ENCODE results near the gene TERT.
"Not testable (repeated sequence)": the region's sequence is repeated elsewhere in the genome, so short reads cannot be mapped to it uniquely, and the experiment has no call there.

Gene TERT

DNA sequence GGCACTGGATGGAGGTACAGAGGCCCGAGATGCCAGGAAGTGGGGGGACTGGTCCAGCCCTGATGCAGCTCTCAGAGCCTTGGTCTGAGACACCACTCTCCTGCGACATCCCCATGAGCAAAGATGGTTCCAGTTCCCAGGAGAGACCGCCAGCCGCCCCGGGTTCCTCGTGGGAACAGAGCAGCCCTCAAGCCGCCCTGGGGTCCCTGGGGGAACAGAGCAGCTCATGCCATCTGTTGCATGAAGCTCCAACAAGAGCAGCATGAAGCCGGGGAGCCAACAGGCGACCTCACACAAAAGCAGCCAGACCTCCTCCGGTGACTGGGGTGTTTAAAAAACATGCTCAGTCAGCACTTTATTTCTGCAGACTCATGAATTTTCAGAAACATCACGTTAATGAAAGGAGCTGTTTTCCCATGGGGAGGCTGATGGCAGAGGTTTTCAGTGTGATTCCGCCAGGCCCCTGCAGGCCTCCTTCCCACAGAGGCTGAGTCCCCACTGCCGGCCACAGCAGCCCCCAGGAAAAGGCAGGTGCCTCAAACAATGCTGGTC lies 63.4 kb downstream of the TERT start:
- DNase-seq, result no peak

DNA sequence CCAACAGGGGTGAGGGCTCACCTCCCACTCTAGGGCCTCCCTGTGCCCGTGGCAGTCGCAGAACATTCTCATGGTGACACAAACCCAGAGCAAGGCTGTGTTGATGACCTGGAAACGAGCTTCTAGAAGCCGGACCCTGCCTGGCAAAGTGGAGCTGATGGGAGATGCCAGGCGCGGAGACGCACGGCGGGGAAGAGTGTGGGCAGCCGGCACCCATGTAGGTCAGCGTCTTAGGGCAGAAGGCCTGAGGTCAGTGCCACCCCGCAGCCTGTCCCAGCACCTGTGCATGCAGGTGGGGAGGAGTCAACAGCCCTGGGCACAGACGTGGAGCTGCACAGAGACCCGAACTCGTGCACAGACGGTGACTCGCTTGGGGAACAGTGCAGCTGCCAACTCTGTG lies 64.3 kb downstream of the TERT start:
- DNase-seq, result no peak

DNA sequence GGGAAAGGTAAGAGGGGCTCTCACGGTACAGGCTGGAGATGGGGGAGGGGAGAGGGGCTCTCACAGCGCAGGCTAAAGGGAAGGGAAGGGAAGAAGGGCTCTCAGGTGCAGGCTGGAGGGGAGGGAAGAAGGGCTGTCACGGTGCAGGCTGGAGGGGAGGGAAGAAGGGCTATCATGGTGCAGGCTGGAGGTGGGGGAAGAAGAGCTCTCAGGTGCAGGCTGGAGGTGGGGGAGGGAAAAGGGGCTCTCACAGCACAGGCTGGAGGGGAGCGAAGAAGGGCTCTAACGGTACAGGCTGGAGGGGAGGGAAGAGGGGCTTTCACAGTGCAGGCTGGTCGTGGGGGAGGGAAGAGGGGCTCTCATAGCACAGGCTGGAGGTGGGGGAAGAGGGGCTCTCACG lies 65.0 kb downstream of the TERT start:
- no peak for DNase-seq

DNA sequence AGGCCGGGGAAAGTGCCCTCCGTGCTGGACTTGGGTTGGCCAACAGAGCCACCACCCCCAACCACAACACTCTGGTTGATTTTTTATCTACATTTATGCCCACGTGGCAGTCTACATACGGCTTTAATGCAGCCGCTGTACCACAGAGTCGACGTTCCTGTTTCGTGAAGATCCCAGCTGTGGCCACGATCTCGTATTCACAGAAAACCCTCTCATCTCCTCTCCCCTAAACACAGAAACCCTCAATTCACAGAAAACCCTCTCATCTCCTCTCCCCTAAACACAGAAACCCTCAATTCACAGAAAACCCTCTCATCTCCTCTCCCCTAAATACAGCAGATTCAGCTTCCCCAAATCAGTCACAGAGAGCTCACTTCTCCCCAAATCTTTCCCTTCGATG lies 65.8 kb downstream of the TERT start:
- not testable (repeated sequence) for DNase-seq

DNA sequence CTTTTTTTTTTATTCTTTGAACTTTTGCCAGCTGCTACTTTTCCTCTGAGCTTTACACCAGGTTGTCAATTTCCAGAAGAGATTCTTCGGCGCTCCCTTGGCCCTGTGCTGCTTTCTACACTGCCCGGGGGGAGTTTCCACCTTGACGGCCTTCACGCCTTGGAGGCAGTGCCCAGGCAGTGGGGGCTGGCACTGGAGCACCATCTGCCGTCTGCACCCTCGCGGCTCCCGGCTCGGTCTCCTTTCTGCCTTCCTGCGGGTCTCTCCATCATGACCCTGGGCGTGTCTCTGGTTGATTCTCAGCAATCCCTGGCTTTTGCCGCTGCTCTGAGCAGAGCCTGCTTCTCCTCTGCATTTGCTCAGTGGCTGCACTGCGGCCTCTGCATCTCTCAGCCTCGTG lies 66.7 kb downstream of the TERT start:
- DNase-seq, result peak; percentile 32

DNA sequence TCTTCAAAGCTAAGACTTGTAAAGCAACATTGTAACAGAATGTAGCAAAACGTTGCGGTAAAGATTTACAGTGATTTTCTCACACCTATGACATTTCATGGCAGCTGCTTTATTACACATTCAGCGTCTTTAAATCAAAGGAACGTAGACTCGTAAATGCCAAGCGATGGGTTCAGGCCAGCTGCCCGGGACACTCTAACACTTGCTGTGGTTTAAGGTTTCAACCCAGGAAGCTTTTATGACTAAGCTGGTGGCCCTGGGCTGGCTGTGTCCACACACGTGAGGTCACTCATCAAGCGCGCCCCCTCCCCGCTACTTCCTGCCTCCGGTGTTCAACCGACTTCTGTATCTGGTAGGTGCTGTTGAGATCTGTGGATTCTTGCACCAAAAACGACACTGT lies 67.2 kb downstream of the TERT start:
- peak; percentile 95 for DNase-seq

DNA sequence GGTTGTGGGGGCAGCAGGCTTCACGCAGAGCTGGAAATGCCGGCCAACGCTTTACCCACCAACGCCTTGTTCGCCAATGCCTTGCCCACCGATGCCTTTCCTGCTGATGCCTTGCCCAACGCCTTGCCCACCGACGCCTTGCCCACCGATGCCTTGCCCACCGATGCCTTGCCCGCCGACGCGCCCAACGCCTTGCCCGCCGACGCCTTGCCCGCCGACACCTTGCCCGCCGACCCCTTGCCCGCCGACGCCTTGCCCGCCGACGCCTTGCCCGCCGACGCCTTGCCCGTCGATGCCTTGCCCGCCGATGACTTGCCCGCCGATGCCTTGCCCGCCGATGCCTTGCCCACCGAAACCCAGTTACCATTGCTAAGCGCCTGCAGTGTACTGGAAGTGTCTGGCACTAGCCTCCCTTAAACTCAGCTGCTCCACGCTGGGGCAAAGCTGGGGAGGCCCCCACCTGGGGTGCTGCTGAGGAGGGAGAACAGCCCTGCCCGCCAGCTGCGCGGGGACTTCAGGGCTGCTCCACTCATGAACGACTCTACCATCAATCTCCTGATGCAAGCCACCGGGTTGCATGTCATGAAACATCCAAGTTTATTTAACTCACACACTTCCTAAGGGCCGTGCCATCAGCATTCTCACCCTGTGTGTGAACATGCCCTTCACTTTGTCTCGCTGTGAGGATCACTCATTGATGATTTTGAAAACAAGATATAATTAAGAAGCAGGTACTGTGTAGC lies 67.9 kb downstream of the TERT start:
- no peak for DNase-seq

DNA sequence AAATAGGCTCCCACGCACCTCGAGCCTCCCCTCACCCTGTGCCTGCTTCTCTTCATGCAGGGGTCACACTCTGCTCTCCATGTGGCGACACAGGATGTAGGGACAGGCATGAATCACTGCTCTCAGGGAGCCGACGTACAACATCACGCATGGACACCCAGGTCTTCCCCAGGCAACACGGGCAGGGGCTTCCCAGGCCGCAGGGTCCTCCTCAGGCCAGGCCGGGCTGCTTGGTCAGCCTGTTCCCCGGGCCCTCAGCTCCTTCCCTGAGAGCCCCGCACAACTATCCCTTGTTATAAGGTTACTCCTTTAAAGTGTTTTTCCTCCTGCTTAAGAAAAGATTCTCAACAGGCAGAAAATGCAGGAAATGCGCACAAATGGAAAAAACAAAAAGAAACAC lies 68.6 kb downstream of the TERT start:
- DNase-seq, result no peak

DNA sequence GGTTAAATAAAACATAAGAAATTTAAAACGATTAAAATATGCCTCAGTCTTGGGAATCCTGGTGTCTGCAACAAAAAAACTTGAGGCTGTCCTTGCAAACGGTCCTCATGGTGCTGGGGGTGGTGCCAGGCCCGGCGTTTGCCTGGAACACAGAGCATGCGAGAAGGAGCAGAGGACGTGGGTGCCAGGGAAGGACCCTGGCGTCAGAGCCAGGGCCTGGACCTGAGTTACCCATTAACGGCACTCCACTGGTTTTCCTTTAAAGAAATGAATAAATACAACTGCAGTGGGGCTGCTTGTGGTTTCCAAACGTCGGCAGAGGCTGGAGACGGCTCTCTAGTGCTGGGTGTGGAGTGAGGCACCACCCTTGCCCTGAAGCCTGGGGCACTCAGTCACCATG lies 69.8 kb downstream of the TERT start, which contains the start of gene SLC6A18:
Gene SLC6A18, plus strand, starts transcription at position 301 of the 400 bp plus-strand sequence. Its CDS starts 97 bp downstream, at position 398.
- no peak for DNase-seq

DNA sequence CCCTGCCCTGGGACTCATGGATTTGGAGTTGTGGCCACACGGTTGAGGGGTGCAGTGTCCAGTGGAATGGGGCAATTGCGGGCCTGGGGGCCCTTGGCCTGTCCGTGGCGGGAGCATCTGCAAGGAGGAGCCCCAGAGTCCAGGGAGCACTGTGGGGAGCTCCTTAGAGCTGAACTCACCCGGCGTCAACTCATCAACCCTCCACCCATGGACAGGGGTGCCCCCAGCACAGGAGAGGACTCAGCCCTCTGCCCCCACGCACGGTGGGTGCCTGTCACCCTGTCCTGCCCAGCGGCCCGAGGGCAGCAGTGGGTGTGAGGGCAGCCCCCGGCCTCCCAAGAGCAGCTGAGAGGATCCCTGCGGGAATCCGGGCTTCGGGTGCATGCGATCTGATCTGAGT lies 70.2 kb downstream of the TERT start:
- DNase-seq, result no peak

DNA sequence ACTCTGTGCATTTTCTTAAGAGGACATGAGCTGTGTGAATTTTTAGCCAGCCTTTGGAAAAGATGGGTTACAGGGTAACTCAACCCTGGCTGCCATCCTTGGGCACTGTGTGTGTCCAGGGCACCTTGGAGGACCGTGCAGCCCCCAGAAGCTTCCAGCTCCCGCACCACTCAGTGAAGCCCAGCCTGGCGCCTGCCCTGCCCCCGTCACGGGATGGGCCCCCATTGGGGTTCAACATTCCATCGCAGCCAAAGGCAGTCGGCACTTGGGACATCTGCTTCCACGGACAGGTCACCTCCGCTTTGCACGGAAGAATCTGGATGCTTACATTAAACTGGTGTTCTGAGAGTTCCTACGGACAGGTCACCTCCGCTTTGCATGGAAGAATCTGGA lies 71.6 kb downstream of the TERT start:
- DNase-seq, result no peak

DNA sequence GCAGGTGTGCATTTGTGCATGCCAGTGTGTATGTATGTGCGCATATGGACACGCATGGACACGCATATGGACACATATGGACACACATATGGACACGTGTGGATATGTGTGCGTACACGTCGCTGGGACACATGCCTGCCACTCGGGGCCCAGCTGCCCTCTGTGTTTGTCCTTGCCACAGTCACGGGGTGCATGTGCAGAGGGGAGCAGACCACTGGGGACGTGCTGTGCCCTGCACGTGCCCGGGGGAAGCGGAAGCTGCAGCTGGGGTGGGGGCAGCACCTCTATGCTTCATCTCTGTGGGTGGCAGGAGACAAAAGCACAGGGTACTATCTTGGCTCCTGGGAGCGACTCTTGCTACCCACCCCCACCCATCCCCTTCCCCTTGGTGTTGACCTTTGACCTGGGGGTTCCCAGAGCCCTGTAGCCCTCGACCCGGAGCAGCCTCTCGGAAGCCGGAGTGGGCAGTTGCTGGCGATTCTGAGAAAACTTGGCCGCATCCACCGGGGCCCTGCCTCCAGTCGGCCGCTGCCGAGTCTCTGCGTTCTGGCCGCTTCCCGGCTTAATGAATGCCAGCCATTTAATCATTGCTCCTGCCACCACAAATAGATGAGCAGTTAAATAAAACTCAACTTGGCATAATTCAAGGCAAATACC lies 72.1 kb downstream of the TERT start:
- no peak for DNase-seq

DNA sequence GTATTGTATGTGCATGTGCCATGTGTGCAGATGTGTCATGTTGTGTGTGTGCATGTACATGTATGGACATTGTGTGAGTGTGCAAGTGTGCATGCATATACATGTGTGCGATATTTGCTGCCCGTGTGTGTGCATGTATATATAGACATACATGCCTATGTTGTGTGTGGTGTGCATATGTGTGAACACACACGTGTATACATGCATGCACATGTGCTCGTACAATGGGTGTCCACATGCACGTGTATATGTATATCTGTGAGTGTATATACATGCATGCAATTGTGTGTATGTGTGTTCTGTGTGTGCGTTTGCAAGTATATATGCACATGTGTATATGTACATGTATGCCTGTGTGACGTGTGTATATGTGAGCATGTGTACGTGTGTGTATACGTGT lies 72.7 kb downstream of the TERT start:
- no peak for DNase-seq

DNA sequence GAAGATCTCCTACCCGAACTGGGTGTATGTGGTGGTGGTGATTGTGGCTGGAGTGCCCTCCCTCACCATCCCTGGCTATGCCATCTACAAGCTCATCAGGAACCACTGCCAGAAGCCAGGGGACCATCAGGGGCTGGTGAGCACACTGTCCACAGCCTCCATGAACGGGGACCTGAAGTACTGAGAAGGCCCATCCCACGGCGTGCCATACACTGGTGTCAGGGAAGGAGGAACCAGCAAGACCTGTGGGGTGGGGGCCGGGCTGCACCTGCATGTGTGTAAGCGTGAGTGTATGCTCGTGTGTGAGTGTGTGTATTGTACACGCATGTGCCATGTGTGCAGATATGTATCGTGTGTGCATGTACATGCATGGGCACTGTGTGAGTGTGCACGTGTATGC lies 73.1 kb downstream of the TERT start:
- no peak for DNase-seq

DNA sequence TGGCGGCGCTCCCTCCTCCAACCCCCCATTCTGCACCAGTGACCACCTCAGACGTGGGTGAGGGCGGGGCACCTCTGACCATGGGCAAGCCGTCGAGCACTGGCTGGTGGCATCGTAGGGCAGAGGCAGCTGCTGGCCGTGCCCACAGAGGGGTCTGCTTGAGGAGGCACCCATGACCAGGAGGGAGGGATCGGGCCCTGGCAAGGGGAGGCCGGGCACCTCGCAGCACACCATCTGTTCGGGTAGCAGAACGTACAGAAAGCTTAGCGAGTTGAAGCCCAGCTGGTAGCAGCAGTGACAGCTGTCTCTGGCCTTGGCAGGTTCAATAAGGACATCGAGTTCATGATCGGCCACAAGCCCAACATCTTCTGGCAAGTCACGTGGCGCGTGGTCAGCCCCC lies 74.0 kb downstream of the TERT start:
- no peak for DNase-seq

DNA sequence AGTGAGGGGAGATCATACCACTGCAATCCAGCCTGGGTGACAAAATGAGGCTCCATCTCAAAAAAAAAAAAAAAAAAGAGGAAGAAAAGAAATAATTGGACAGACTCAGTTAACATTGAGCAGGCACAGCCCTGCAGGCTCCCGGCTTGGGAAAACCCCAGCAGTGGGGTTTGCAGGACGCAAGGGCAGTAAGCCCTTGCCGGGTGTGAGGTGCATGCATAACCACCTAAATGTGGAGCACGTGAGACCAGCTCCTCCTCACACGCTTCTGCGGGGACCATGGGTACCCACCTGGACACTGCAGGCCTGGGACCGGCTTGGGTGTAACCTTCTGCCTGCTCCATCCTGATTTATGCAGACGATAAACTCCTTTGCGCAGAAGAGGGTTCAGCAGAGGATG lies 74.5 kb downstream of the TERT start:
- no peak for DNase-seq

DNA sequence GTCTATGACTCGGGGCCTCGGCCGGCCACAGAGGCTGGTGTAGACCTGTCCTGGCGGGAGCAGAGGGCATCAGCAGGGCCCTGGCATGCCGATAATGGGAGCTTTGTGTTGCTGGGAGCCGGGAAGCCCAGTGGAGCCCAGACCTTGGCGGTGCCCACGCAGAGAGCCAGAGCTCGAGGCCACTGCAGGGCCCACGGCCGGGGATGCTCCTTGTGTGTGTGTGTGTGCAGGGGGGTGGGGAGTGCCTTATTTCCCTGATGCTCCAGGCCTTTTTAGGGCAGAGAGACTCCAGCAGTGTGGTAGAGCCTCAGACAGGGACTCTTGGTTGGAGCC lies 75.1 kb downstream of the TERT start:
- DNase-seq, result no peak

DNA sequence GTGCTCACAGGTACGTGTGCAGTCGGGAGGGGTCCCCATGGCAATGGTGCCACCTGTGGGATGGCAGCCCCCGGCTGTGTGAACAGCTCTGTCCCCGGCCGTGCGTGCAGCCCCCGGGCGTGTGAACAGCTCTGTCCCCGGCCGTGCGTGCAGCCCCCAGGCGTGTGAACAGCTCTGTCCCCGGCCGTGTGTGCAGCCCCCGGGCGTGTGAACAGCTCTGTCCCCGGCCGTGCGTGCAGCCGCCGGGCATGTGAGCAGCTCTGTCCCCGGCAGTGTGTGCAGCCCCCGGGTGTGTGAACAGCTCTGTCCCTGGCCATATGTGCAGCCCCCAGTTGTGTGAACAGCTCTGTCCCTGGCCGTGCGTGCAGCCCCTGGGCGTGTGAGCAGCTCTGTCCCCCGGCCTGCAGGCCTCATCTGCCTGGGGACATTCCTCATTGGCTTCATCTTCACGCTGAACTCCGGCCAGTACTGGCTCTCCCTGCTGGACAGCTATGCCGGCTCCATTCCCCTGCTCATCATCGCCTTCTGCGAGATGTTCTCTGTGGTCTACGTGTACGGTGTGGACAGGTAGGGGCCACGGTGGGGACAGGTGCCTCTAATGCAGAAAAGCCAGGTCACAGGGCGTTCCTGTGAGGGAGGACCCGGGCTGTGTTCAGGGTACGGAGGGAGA lies 75.6 kb downstream of the TERT start:
- no peak for DNase-seq

DNA sequence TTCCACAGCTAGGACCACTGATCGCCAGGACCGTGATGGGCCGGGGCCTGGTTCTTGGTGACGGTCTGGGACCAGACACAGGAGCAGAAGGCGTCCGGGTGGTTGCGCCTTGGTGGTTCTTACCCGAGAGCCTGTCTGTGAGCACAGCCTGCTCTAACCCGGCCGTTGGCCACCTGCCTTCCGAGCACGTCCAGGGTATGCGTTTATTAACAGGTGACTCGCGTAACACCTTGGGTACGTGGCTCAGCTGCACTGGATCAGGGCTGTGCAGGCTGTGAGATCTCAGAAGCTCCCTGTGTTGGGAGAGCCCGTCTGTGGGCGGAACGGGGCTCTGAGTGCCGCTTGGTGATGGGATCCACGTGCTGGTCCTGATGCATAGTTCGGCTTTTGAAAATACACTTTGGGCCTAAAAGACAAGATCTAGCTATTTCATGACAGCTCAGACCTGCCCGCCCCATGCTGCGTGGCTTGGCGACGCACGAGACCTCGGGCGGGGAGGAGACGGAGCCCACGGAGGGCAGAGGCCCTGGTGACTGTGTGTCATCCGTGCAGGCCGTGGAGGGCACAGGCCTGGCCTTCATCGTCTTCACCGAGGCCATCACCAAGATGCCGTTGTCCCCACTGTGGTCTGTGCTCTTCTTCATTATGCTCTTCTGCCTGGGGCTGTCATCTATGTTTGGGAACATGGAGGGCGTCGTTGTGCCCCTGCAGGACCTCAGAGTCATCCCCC lies 76.4 kb downstream of the TERT start:
- DNase-seq, result no peak

DNA sequence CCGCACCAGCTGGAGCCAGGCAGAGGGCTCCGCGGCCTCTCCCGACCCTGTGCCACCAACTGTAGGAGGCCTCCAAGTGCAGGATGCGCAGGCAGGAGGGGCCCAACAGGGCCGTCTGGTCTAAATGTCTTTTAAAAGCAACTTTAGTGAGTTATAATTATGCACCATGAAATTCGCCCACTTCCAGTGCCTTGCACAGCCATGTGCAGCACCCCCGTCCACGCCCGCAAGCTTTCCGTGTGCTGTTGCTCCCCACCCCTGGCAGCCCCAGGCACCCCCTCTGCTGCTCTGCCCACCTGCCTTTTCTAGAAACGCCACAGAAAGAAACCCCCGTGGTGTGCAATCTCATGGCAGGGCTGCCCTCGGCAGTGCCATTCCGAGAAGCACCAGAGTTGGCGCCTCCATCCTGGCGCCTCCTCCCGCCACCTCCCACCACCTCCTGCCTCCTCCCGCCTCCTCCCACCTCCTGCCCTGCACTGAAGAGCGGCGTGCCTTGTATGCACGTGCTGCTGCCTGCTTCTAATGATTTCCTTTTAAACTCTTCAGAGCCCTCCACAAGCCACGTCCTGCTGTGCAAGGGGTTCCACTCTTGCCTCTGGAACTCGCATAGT lies 77.2 kb downstream of the TERT start:
- no peak for DNase-seq

DNA sequence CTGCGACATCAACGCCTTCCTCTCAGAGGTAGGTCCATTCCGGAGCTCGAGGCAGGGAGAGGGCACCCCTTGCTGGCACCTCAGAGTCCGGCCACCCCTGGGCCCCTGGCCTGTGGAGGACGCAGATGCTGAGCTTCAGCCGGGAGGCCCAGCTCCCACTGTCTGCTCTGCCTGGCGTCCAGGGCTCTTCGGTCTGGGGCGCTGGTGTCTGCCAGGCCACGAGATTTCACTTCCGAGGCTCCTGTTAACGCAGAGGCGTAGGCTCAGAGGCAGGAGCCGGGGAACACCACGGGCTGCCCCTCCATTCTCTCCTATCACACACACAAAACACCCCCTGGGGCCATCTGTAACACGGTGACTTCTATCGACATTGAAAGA lies 78.0 kb downstream of the TERT start:
- no peak for DNase-seq

DNA sequence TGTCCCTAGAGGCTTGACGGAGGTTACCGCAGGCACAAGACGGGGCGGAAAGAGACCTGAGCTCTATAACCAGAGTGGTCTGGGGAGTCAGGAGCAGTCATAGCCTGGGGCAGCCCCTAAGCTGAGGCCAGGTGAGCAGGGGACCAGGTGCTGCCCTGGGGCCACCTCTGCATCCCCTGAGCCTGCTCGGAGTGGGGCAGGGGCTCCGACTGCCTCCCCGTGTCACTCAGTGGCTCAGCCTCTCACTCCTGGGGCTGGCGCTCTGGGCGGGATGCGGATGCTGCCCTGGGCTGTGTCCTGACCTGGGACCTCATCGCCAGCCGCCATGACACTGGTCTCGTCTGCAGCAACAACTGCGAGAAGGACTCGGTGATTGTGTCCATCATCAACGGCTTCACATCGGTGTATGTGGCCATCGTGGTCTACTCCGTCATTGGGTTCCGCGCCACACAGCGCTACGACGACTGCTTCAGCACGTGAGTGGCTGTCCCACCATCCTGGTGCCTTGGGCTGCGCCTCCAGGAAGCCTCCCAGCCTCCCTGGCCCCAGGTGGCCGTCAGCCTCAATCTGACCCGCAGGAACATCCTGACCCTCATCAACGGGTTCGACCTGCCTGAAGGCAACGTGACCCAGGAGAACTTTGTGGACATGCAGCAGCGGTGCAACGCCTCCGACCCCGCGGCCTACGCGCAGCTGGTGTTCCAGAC lies 78.5 kb downstream of the TERT start:
- no peak for DNase-seq

All from DMS153 (cell line).